ENCODE data around the gene IRX3. TPM values are rescaled to one million over a fixed set of nuclear protein-coding genes. Genes with fewer than 3 reads are reported as not detected.

The IRX3 gene
- total RNA-seq, 1 experiment from 2014 or later: 17.6 TPM

- no peak for DNase-seq (ENCODE audit: unreplicated experiment)
- H3K4me1 Mint-ChIP-seq (ENCODE audit: insufficient read depth, unreplicated experiment): no peaks in the 10 kb centered on the region
- H3K9me3 Mint-ChIP-seq (ENCODE audit: unreplicated experiment): no peaks in the 10 kb centered on the region
- no peaks in the 10 kb centered on the region for H3K27me3 Mint-ChIP-seq (ENCODE audit: insufficient read depth, unreplicated experiment)
- intact Hi-C loops (cut with micrococcal nuclease): loop anchor here (10.0 kb wide), 1 partner anchor 527 kb away; no protein-coding TSS in a partner anchor
- ChIA-PET POLR2A (interaction anchor here (0.6 to 11.8 kb wide), 9 partner anchors 8 to 641 kb away, joined by 3 to 352 read pairs (median 6); partner anchors contain the start of gene IRX5), CTCF (interaction anchor here (1.1 kb wide), 1 partner anchor 342 kb away, joined by 3 read pairs; no protein-coding TSS in a partner anchor)
- TF ChIP-seq, protein P1, sequence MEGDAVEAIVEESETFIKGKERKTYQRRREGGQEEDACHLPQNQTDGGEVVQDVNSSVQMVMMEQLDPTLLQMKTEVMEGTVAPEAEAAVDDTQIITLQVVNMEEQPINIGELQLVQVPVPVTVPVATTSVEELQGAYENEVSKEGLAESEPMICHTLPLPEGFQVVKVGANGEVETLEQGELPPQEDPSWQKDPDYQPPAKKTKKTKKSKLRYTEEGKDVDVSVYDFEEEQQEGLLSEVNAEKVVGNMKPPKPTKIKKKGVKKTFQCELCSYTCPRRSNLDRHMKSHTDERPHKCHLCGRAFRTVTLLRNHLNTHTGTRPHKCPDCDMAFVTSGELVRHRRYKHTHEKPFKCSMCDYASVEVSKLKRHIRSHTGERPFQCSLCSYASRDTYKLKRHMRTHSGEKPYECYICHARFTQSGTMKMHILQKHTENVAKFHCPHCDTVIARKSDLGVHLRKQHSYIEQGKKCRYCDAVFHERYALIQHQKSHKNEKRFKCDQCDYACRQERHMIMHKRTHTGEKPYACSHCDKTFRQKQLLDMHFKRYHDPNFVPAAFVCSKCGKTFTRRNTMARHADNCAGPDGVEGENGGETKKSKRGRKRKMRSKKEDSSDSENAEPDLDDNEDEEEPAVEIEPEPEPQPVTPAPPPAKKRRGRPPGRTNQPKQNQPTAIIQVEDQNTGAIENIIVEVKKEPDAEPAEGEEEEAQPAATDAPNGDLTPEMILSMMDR (IDR thresholded peaks at IDR 0.05; ENCODE audit: unreplicated experiment): no peak
- H3K27ac Mint-ChIP-seq (ENCODE audit: low read depth, unreplicated experiment): no peak overlapping the region
- peak overlapping the region; percentile 36 for H3K4me3 Mint-ChIP-seq (ENCODE audit: unreplicated experiment)
- BruUV-seq (replicated peaks): no TSS peak
- peaks cover 32% of the 10 kb centered on the region for H3K36me3 Mint-ChIP-seq (ENCODE audit: insufficient read depth, unreplicated experiment)
Observed at GRCh38 chr16:54288030-54288834, 1.6 kb upstream of the IRX3 start.

- H3K27ac Mint-ChIP-seq (ENCODE audit: low read depth, unreplicated experiment): peak overlapping the region; percentile 54
- intact Hi-C loops (cut with micrococcal nuclease): loop anchor here (2.0 to 10.0 kb wide), 3 partner anchors 95 to 737 kb away; no protein-coding TSS in a partner anchor
- TF ChIP-seq, protein P1 (IDR thresholded peaks at IDR 0.05; ENCODE audit: unreplicated experiment): no peak
- DNase-seq (ENCODE audit: unreplicated experiment): no peak
- no peaks in the 10 kb centered on the region for H3K27me3 Mint-ChIP-seq (ENCODE audit: insufficient read depth, unreplicated experiment)
- H3K36me3 Mint-ChIP-seq (ENCODE audit: insufficient read depth, unreplicated experiment): peaks cover 40% of the 10 kb centered on the region
- ChIA-PET POLR2A (interaction anchor here (0.5 to 11.8 kb wide), 19 partner anchors 10 to 642 kb away, joined by 3 to 352 read pairs (median 5); partner anchors contain the start of gene IRX5), CTCF (interaction anchor here (0.7 to 1.5 kb wide), 5 partner anchors 54 to 514 kb away, joined by 3 to 5 read pairs (median 3); no protein-coding TSS in a partner anchor)
- TSS peak; percentile 4 for BruUV-seq (replicated peaks)
- H3K4me1 Mint-ChIP-seq (ENCODE audit: insufficient read depth, unreplicated experiment): no peaks in the 10 kb centered on the region
- H3K4me3 Mint-ChIP-seq (ENCODE audit: unreplicated experiment): peak overlapping the region; percentile 94
- H3K9me3 Mint-ChIP-seq (ENCODE audit: unreplicated experiment): no peaks in the 10 kb centered on the region
Observed at GRCh38 chr16:54287131-54288029, 793 bp upstream of the IRX3 start.

- BruUV-seq (replicated peaks): no TSS peak
- peaks cover 53% of the 10 kb centered on the region for H3K36me3 Mint-ChIP-seq (ENCODE audit: insufficient read depth, unreplicated experiment)
- peak overlapping the region; percentile 54 for H3K27ac Mint-ChIP-seq (ENCODE audit: low read depth, unreplicated experiment)
- peaks cover 6% of the 10 kb centered on the region for H3K4me1 Mint-ChIP-seq (ENCODE audit: insufficient read depth, unreplicated experiment)
- no peak for DNase-seq (ENCODE audit: unreplicated experiment)
- H3K27me3 Mint-ChIP-seq (ENCODE audit: insufficient read depth, unreplicated experiment): no peaks in the 10 kb centered on the region
- CTCF ChIA-PET: interaction anchor here (0.7 to 1.5 kb wide), 7 partner anchors 161 to 513 kb away, joined by 3 to 7 read pairs (median 3); no protein-coding TSS in a partner anchor
- POLR2A ChIA-PET: interaction anchor here (0.7 to 11.8 kb wide), 36 partner anchors 9 to 643 kb away, joined by 3 to 352 read pairs (median 4); partner anchors contain the start of gene IRX5
- TF ChIP-seq, protein P1 (IDR thresholded peaks at IDR 0.05; ENCODE audit: unreplicated experiment): no peak
- no peaks in the 10 kb centered on the region for H3K9me3 Mint-ChIP-seq (ENCODE audit: unreplicated experiment)
- intact Hi-C loops (cut with micrococcal nuclease): loop anchor here (1.0 to 10.0 kb wide), 8 partner anchors 93 to 735 kb away; no protein-coding TSS in a partner anchor
- H3K4me3 Mint-ChIP-seq (ENCODE audit: unreplicated experiment): peak overlapping the region; percentile 94
Observed at GRCh38 chr16:54286090-54286365, 559 bp downstream of the IRX3 start.
